RWPE2 (cell line): ENCODE measurements around the gene OTX1.

Experiments
- ATAC-seq: fragments of 200-7000 bp; cut with Tn5 transposase; 3 replicates; pipeline ENCODE4 v1.9.1; 2021; ENCODE audit warnings: low read depth
- DNase-seq: peaks from one replicate; pipeline ENCODE4 v3.0.0-alpha.2; 2020; ENCODE audit warnings: low spot score
- H3K27ac ChIP-seq: fragments of 450-650 bp; 2 replicates; pipeline ENCODE4 v1.5.1; 2017; ENCODE audit warnings: mild to moderate bottlenecking; ENCODE audit not compliant: poor library complexity, severe bottlenecking
- H3K27me3 ChIP-seq: fragments of 250-450 bp; sonication (Bioruptor Pico); 2 replicates; pipeline ENCODE4 v1.5.1; 2021; ENCODE audit warnings: mild to moderate bottlenecking, moderate library complexity; ENCODE audit not compliant: insufficient read depth, poor library complexity, severe bottlenecking
- H3K36me3 ChIP-seq: fragments of 250-450 bp; sonication (Bioruptor Pico); 2 replicates; pipeline ENCODE4 v1.5.1; 2020; ENCODE audit warnings: low read depth, mild to moderate bottlenecking, moderate library complexity
- H3K4me1 ChIP-seq: fragments of 250-450 bp; sonication (Bioruptor Pico); 2 replicates; pipeline ENCODE4 v1.5.1; 2021; ENCODE audit warnings: mild to moderate bottlenecking, moderate library complexity; ENCODE audit not compliant: insufficient read depth, poor library complexity, severe bottlenecking
- H3K4me3 ChIP-seq: fragments of 250-450 bp; sonication (Bioruptor Pico); 2 replicates; pipeline ENCODE4 v1.5.1; 2021; ENCODE audit warnings: mild to moderate bottlenecking, moderate library complexity; ENCODE audit not compliant: severe bottlenecking
- H3K9me3 ChIP-seq: fragments of 250-450 bp; sonication (Bioruptor Pico); 2 replicates; pipeline ENCODE4 v1.5.1; 2021; ENCODE audit warnings: mild to moderate bottlenecking, moderate library complexity; ENCODE audit not compliant: severe bottlenecking
- TF ChIP-seq, protein P1 (sequence below): fragments of 450-650 bp; IDR thresholded peaks from one replicate; pipeline ENCODE4 v1.5.1; 2017; ENCODE audit warnings: mild to moderate bottlenecking, moderate library complexity; ENCODE audit not compliant: poor library complexity, severe bottlenecking

OTX1 gene

DNA sequence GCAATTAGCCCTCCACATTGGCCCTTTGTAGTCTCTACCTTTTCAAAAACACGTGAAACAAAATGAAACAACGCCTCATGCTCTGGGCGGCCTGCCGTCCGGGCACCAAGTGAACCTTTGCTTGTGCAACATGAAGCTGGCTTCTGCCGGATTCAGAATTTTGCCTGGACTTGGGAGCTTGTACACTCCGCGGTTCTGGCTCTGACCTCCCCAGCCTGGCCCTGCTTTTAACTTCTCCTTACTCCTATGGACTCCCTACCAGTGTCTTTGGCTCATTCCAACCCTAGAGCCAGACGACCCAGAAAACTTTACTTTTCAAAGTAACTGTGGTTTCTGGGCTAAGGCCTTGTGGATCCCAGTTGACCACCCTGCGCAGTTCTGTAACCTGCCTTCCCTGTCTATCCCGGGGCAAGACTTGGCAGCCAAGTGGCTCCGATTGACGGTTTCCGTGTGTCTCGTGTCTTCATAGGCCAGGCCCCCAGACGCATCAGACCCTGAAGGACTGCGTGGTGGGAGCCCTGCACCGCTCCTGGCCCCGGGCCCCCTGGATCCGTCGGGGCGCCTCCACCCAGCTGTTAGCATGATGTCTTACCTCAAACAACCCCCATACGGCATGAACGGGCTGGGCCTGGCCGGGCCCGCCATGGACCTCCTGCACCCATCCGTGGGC lies 1.9 kb downstream of the OTX1 start:
- H3K36me3 ChIP-seq = peaks cover 6% of the 10 kb centered on the region
- no peak overlapping the region for H3K4me3 ChIP-seq
- no peaks in the 10 kb centered on the region for H3K27me3 ChIP-seq
- ATAC-seq = no peak
- H3K27ac ChIP-seq = no peak overlapping the region
- TF ChIP-seq, protein P1, sequence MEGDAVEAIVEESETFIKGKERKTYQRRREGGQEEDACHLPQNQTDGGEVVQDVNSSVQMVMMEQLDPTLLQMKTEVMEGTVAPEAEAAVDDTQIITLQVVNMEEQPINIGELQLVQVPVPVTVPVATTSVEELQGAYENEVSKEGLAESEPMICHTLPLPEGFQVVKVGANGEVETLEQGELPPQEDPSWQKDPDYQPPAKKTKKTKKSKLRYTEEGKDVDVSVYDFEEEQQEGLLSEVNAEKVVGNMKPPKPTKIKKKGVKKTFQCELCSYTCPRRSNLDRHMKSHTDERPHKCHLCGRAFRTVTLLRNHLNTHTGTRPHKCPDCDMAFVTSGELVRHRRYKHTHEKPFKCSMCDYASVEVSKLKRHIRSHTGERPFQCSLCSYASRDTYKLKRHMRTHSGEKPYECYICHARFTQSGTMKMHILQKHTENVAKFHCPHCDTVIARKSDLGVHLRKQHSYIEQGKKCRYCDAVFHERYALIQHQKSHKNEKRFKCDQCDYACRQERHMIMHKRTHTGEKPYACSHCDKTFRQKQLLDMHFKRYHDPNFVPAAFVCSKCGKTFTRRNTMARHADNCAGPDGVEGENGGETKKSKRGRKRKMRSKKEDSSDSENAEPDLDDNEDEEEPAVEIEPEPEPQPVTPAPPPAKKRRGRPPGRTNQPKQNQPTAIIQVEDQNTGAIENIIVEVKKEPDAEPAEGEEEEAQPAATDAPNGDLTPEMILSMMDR = no peak
- H3K9me3 ChIP-seq = no peaks in the 10 kb centered on the region
- DNase-seq = no peak
- no peaks in the 10 kb centered on the region for H3K4me1 ChIP-seq

DNA sequence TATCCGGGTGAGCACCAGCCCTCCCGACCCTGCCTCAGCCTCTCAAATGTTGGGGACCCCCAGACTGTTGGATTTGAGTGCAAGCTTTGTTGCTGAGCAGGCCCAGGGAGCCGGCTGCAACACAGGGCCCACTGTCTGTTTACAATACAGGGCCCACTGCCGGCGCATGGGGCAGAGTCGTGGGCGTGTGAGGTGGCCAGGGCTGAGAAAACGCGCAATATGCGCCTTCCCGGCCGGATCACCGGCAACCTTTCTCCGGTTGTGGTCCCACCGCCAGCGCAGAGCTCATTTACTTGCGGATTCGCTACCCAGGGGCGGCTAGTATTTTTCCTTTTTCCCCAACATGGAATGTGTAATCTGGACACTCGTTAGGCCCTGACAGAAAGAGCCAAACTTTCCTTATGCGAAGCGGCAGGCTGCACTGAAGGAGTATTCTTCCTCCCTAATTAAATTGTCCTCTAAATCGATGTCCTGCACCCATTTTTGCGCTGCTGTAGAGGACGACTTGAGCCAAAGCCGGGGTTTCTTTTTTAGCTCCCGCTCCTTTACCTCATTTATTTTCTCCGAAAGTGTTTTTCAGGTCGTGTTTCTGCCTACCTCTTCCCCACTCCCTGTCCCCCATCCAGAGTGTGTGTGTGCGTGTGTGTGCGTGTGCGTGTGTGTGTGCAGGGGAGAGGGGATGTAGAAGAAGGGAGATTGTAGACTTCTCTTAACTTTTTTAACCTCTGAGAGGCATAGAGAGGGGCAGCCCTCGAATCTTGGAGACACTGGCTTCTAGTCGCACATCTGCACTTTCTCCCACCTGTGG lies 2.7 kb downstream of the OTX1 start:
- TF ChIP-seq, protein P1 = no peak
- Histone ChIP-seq H3K4me3 (no peak overlapping the region), H3K4me1 (no peaks in the 10 kb centered on the region), H3K27ac (no peak overlapping the region), H3K27me3 (peaks cover 2% of the 10 kb centered on the region), H3K9me3 (no peaks in the 10 kb centered on the region), H3K36me3 (peaks cover 6% of the 10 kb centered on the region)
- ATAC-seq = no peak
- no peak for DNase-seq

DNA sequence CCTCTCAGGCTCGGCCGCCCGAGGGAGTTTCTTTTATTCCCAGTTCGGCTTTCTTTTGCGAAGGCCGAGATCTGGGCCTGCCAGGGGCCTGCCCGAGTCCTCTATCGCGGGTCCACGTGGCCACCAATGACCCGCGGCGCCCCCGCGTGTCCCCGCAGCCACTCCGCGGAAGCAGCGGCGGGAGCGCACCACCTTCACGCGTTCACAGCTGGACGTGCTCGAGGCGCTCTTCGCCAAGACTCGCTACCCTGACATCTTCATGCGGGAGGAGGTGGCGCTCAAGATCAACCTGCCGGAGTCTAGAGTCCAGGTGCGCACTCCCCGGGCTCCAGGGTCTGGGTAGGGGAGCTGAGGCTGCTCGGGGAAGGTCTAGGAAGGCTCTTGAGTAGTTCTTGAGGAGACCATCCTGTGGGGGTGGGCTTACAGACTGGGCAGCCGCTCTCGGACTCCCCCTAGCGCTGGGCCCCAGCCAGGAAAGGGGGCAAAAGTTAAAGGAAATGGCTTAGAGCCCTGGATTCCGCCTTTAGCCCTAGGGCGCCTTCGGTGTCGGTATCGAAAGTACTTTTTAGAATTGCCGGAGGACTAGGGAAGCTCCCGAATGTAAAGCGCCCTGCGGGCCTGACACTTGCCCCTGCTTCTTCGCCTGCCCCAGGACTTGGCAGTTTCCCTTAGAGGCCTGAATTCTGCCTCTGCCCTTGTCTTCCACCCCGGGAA lies 3.4 kb downstream of the OTX1 start:
- DNase-seq = no peak
- H3K4me1 ChIP-seq = no peaks in the 10 kb centered on the region

DNA sequence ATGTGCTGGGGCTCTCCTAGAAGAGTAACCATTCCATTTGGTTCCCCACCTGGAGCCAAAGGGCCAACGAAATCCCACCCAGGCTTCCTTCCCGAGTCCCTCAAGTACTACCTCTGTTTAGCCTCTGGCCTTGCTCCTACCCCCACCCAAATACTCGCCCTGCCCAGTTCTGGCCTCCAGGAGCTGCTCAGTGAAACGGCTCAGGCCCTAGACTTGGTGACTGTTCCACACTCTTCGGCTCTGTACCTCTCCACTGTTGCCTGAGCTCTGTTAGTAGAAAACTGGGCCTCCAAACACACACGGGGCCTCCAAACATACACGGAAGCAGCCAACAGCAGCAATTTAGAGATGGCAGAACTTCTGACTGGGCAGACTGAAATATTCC lies 4.2 kb downstream of the OTX1 start:
- Histone ChIP-seq H3K9me3 (no peaks in the 10 kb centered on the region), H3K27ac (no peak overlapping the region), H3K4me1 (no peaks in the 10 kb centered on the region), H3K27me3 (peaks cover 16% of the 10 kb centered on the region), H3K36me3 (peaks cover 6% of the 10 kb centered on the region), H3K4me3 (no peak overlapping the region)
- ATAC-seq (no peak), DNase-seq (no peak)
- TF ChIP-seq, protein P1 = no peak

More for the DNA sequence above, 3.4 kb downstream of the OTX1 start:
- no peak overlapping the region for H3K4me3 ChIP-seq
- peaks cover 9% of the 10 kb centered on the region for H3K27me3 ChIP-seq
- no peak for ATAC-seq
- no peaks in the 10 kb centered on the region for H3K9me3 ChIP-seq
- no peak overlapping the region for H3K27ac ChIP-seq
- peaks cover 6% of the 10 kb centered on the region for H3K36me3 ChIP-seq
- TF ChIP-seq, protein P1 = peak; percentile 22
